Hepatocyte (in vitro differentiated cells): ENCODE measurements around the gene SCGB3A1. TPM values are rescaled to one million over a fixed set of nuclear protein-coding genes. Genes with fewer than 3 reads are reported as not detected.
A peak's percentile ranks its signal among the peaks of the same experiment; 100 is the strongest.

Experiments used
- DNase-seq: peaks from one replicate; pipeline ENCODE4 v3.0.0-alpha.2; 2016; ENCODE audit warnings: low spot score
- H2AFZ ChIP-seq: fragments of 200-600 bp; sonication (generic); 2 replicates; pipeline ENCODE4 v1.6.0; 2016; ENCODE audit warnings: antibody characterized with exemption, mild to moderate bottlenecking
- H3K27ac ChIP-seq: fragments of 200-600 bp; sonication (generic); 2 replicates; pipeline ENCODE4 v1.5.1; 2016; ENCODE audit warnings: mild to moderate bottlenecking
- H3K27me3 ChIP-seq: fragments of 200-600 bp; sonication (generic); 2 replicates; pipeline ENCODE4 v1.6.1; 2016
- H3K36me3 ChIP-seq: fragments of 200-600 bp; sonication (generic); replicated peaks from 2 replicates; pipeline ENCODE4 v1.5.1; 2016; ENCODE audit warnings: low read depth; ENCODE audit not compliant: insufficient read depth
- H3K4me1 ChIP-seq: fragments of 200-600 bp; sonication (generic); 2 replicates; pipeline ENCODE4 v1.5.1; 2016; ENCODE audit warnings: mild to moderate bottlenecking, moderate library complexity; ENCODE audit not compliant: insufficient read depth
- H3K4me2 ChIP-seq: fragments of 200-600 bp; sonication (generic); 2 replicates; pipeline ENCODE4 v1.6.0; 2016
- H3K4me3 ChIP-seq: fragments of 200-600 bp; sonication (generic); 2 replicates; pipeline ENCODE4 v1.5.1; 2016; ENCODE audit warnings: mild to moderate bottlenecking
- H3K79me2 ChIP-seq: fragments of 200-600 bp; sonication (generic); 2 replicates; pipeline ENCODE4 v1.6.0; 2017; ENCODE audit warnings: mild to moderate bottlenecking
- H3K9me2 ChIP-seq: fragments of 200-600 bp; sonication (generic); replicated peaks from 2 replicates; pipeline ENCODE4 v1.6.0; 2017; ENCODE audit warnings: mild to moderate bottlenecking; ENCODE audit not compliant: insufficient read depth
- H3K9me3 ChIP-seq: fragments of 200-600 bp; sonication (generic); 2 replicates; pipeline ENCODE4 v1.5.1; 2016; ENCODE audit warnings: low read depth, mild to moderate bottlenecking
- H4K20me1 ChIP-seq: fragments of 200-600 bp; sonication (generic); 2 replicates; pipeline ENCODE4 v1.6.0; 2016; ENCODE audit warnings: mild to moderate bottlenecking; ENCODE audit not compliant: insufficient read depth, poor library complexity, severe bottlenecking
- CTCF ChIP-seq: fragments of 200-600 bp; sonication (generic); IDR thresholded peaks from 2 replicates; pipeline ENCODE4 v1.5.1; 2016; ENCODE audit warnings: antibody characterized with exemption, mild to moderate bottlenecking; ENCODE audit not compliant: poor library complexity
- EZH2 ChIP-seq: fragments of 200-600 bp; sonication (generic); IDR thresholded peaks from 2 replicates; pipeline ENCODE4 v1.6.1; 2016; ENCODE audit warnings: antibody characterized with exemption, mild to moderate bottlenecking, borderline replicate concordance
- EZH2phosphoT487 ChIP-seq: fragments of 200-600 bp; sonication (generic); IDR thresholded peaks from one replicate; pipeline ENCODE4 v1.6.1; 2018; ENCODE audit warnings: antibody characterized with exemption, mild to moderate bottlenecking, low read depth, moderate library complexity; ENCODE audit not compliant: unreplicated experiment, severe bottlenecking
- WGBS: methylation state at CpG from one replicate; pipeline ENCODE4 v1.1.6; 2016; ENCODE audit warnings: low lambda C conversion rate; ENCODE audit errors: missing lambda C conversion rate; 5-methylcytosine and 5-hydroxymethylcytosine counted together
- polyA plus RNA-seq: library from polyadenylated mRNA; unstranded; fragments of >200 nt; fragmentation: Nextera tagmentation; extraction: Ambion mirVana; gene quantifications from 2 replicates; pipeline ENCODE4 v1.2.1, GENCODE V29; 2016
- total RNA-seq: library from RNA; depleted of rRNA; stranded (reverse); fragments of >200 nt; gene quantifications from 2 replicates; pipeline ENCODE4 v1.2.3, GENCODE V29; 2014

The SCGB3A1 gene
- total RNA-seq (not detected in 2 replicates), polyA plus RNA-seq (not detected in 2 replicates)

GRCh38 chr5:180591311-180591887 lies at the start of gene SCGB3A1:
TSS of gene SCGB3A1 (minus strand) at chr5:180591499. CDS start at chr5:180591462, 37 bp downstream.
- no peaks in the 10 kb centered on the region for H3K9me2 ChIP-seq
- no peak for DNase-seq
- H3K27me3 ChIP-seq, result peaks cover 62% of the 10 kb centered on the region
- H3K4me2 ChIP-seq, result peak within 1 kb of the TSS; percentile 83
- H4K20me1 ChIP-seq, result no peaks in the 10 kb centered on the region
- no peaks in the 10 kb centered on the region for H3K36me3 ChIP-seq
- H3K4me3 ChIP-seq, result no peak within 1 kb of the TSS
- H3K9me3 ChIP-seq, result no peaks in the 10 kb centered on the region
- H3K79me2 ChIP-seq, result no peaks in the 10 kb centered on the region
- no peak within 1 kb of the TSS for H3K27ac ChIP-seq
- 10% methylated on average over 22 of the region's 60 CpGs for WGBS
- peaks cover 8% of the 10 kb centered on the region for H3K4me1 ChIP-seq
- TF ChIP-seq CTCF (no peak), EZH2phosphoT487 (no peak), EZH2 (peak; percentile 11)
- H2AFZ ChIP-seq, result no peak within 1 kb of the TSS

- DNase-seq, result no peak
- no peak overlapping the region for H3K27ac ChIP-seq
- H3K4me1 ChIP-seq, result no peaks in the 10 kb centered on the region
- no peak for TF ChIP-seq EZH2
- no peak for TF ChIP-seq EZH2phosphoT487
- TF ChIP-seq CTCF, result no peak
- no peak overlapping the region for H2AFZ ChIP-seq
- H3K4me2 ChIP-seq, result no peak overlapping the region
- no peaks in the 10 kb centered on the region for H3K9me2 ChIP-seq
- H3K4me3 ChIP-seq, result no peak overlapping the region
- no peaks in the 10 kb centered on the region for H3K36me3 ChIP-seq
- no peaks in the 10 kb centered on the region for H3K9me3 ChIP-seq
- peaks cover 1% of the 10 kb centered on the region for H3K27me3 ChIP-seq
- no peaks in the 10 kb centered on the region for H3K79me2 ChIP-seq
- no peaks in the 10 kb centered on the region for H4K20me1 ChIP-seq
- WGBS, result 89% methylated on average over 6 of the region's 6 CpGs
Measured at GRCh38 chr5:180640611-180640860, 49.2 kb upstream of the SCGB3A1 start.

GRCh38 chr5:180639741-180640610 lies 48.7 kb upstream of the SCGB3A1 start:
- no peak overlapping the region for H2AFZ ChIP-seq
- H3K4me3 ChIP-seq, result no peak overlapping the region
- H3K79me2 ChIP-seq, result no peaks in the 10 kb centered on the region
- 87% methylated on average over 26 of the region's 27 CpGs for WGBS
- no peak overlapping the region for H3K4me2 ChIP-seq
- no peaks in the 10 kb centered on the region for H3K36me3 ChIP-seq
- H3K9me3 ChIP-seq, result no peaks in the 10 kb centered on the region
- DNase-seq, result no peak
- H3K27ac ChIP-seq, result no peak overlapping the region
- H4K20me1 ChIP-seq, result no peaks in the 10 kb centered on the region
- no peaks in the 10 kb centered on the region for H3K27me3 ChIP-seq
- H3K9me2 ChIP-seq, result no peaks in the 10 kb centered on the region
- TF ChIP-seq EZH2, result no peak
- TF ChIP-seq CTCF, result no peak
- TF ChIP-seq EZH2phosphoT487, result no peak
- H3K4me1 ChIP-seq, result no peaks in the 10 kb centered on the region
